ENCODE data around the gene PPP1CA.

PPP1CA gene

GRCh38 chr11:67355023-67355793 lies 46.5 kb downstream of the PPP1CA start:
- H3K9ac ChIP-seq (ENCODE audit: low read length), result no peak overlapping the region
- H3K9me3 ChIP-seq (ENCODE audit: low read length), result no peaks in the 10 kb centered on the region
- peak overlapping the region; percentile 16 for H3K27ac ChIP-seq (ENCODE audit: low read depth, low read length)
- no peaks in the 10 kb centered on the region for H3K36me3 ChIP-seq (ENCODE audit: insufficient read depth, low read length)
- H3K4me3 ChIP-seq (ENCODE audit: low read depth in 1 of 2, low read length in 2 of 2), result no peak overlapping the region
- no peaks in the 10 kb centered on the region for H3K27me3 ChIP-seq (ENCODE audit: control insufficient read depth in 1 of 2, insufficient read depth in 2 of 2, low read length in 2 of 2)
- peaks cover 58% of the 10 kb centered on the region for H3K4me1 ChIP-seq (ENCODE audit: insufficient read depth, low read length)

- H3K9ac ChIP-seq (ENCODE audit: low read length), result peak overlapping the region; percentile 69
- no peaks in the 10 kb centered on the region for H3K9me3 ChIP-seq (ENCODE audit: low read length)
- no peaks in the 10 kb centered on the region for H3K27me3 ChIP-seq (ENCODE audit: control insufficient read depth in 1 of 2, insufficient read depth in 2 of 2, low read length in 2 of 2)
- H3K4me3 ChIP-seq (ENCODE audit: low read depth in 1 of 2, low read length in 2 of 2), result peak overlapping the region; percentile 18 to 89
- peaks cover 58% of the 10 kb centered on the region for H3K4me1 ChIP-seq (ENCODE audit: insufficient read depth, low read length)
- H3K27ac ChIP-seq (ENCODE audit: low read depth, low read length), result peak overlapping the region; percentile 98
- H3K36me3 ChIP-seq (ENCODE audit: insufficient read depth, low read length), result no peaks in the 10 kb centered on the region
Observed at GRCh38 chr11:67354075-67355022, 47.3 kb downstream of the PPP1CA start.

GRCh38 chr11:67353317-67354074 lies 48.2 kb downstream of the PPP1CA start, which contains the start of gene POLD4:
Gene POLD4 (minus strand): TSS chr11:67353546. CDS start chr11:67353399, 147 bp downstream.
- H3K27me3 ChIP-seq (ENCODE audit: control insufficient read depth in 1 of 2, insufficient read depth in 2 of 2, low read length in 2 of 2), result no peaks in the 10 kb centered on the region
- H3K27ac ChIP-seq (ENCODE audit: low read depth, low read length), result peak within 1 kb of the TSS; percentile 98
- peak within 1 kb of the TSS; percentile 89 to 93 for H3K4me3 ChIP-seq (ENCODE audit: low read depth in 1 of 2, low read length in 2 of 2)
- peaks cover 58% of the 10 kb centered on the region for H3K4me1 ChIP-seq (ENCODE audit: insufficient read depth, low read length)
- peak within 1 kb of the TSS; percentile 83 for H3K9ac ChIP-seq (ENCODE audit: low read length)
- no peaks in the 10 kb centered on the region for H3K36me3 ChIP-seq (ENCODE audit: insufficient read depth, low read length)
- no peaks in the 10 kb centered on the region for H3K9me3 ChIP-seq (ENCODE audit: low read length)

GRCh38 chr11:67352546-67353316 lies 48.9 kb downstream of the PPP1CA start:
- H3K9me3 ChIP-seq (ENCODE audit: low read length), result no peaks in the 10 kb centered on the region
- H3K27ac ChIP-seq (ENCODE audit: low read depth, low read length), result peak overlapping the region; percentile 98
- no peaks in the 10 kb centered on the region for H3K36me3 ChIP-seq (ENCODE audit: insufficient read depth, low read length)
- H3K4me1 ChIP-seq (ENCODE audit: insufficient read depth, low read length), result peaks cover 52% of the 10 kb centered on the region
- H3K4me3 ChIP-seq (ENCODE audit: low read depth in 1 of 2, low read length in 2 of 2), result peak overlapping the region; percentile 89 to 93
- no peaks in the 10 kb centered on the region for H3K27me3 ChIP-seq (ENCODE audit: control insufficient read depth in 1 of 2, insufficient read depth in 2 of 2, low read length in 2 of 2)
- H3K9ac ChIP-seq (ENCODE audit: low read length), result peak overlapping the region; percentile 83

DNA sequence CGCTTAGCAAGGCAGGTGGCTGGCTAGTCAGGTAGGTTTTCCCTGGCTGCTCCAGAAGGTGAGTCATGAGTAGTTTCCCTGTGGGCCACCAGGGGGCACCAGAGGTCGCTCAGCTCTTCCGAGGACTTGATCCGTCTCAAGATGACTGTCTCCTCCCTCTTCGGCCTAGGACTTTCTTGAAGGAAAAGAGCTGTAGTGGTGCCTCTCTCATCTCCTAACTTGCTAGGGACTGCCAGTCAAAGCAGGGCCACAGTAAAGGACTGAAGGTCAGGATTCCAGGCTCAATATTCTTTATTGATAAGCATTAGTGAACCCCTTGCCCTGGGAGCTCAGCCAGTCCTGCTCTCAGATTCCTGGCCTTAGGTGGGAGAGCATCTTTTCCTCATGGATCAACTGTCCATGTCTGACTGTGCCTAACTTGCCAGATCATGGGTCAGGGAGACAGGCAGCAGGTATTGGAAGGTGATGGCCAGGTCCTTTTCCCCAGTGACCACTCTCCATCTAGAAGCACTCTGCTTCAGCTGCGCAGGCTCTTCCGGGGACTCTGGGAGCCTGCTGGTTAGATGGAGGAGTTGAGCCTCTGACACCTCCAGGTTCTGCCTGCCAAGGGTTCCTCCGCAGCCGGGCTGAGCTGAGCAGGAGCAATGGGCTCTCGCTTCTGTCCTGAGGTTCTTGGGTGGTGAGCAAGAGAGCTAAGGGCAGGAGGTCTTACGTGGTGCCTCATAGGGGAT lies 50.2 kb downstream of the PPP1CA start:
- H3K9ac ChIP-seq (ENCODE audit: low read length), result no peak overlapping the region
- H3K4me1 ChIP-seq (ENCODE audit: insufficient read depth, low read length), result peaks cover 40% of the 10 kb centered on the region
- no peak overlapping the region for H3K4me3 ChIP-seq (ENCODE audit: low read depth in 1 of 2, low read length in 2 of 2)
- no peaks in the 10 kb centered on the region for H3K9me3 ChIP-seq (ENCODE audit: low read length)
- no peaks in the 10 kb centered on the region for H3K27me3 ChIP-seq (ENCODE audit: control insufficient read depth in 1 of 2, insufficient read depth in 2 of 2, low read length in 2 of 2)
- peak overlapping the region; percentile 59 for H3K27ac ChIP-seq (ENCODE audit: low read depth, low read length)
- no peaks in the 10 kb centered on the region for H3K36me3 ChIP-seq (ENCODE audit: insufficient read depth, low read length)

- Histone ChIP-seq H3K9me3 (ENCODE audit: low read length) (no peaks in the 10 kb centered on the region), H3K36me3 (ENCODE audit: insufficient read depth, low read length) (no peaks in the 10 kb centered on the region), H3K27ac (ENCODE audit: low read depth, low read length) (no peak overlapping the region), H3K4me3 (ENCODE audit: low read depth in 1 of 2, low read length in 2 of 2) (no peak overlapping the region), H3K4me1 (ENCODE audit: insufficient read depth, low read length) (peaks cover 28% of the 10 kb centered on the region), H3K9ac (ENCODE audit: low read length) (no peak overlapping the region), H3K27me3 (ENCODE audit: control insufficient read depth in 1 of 2, insufficient read depth in 2 of 2, low read length in 2 of 2) (no peaks in the 10 kb centered on the region)
Observed at GRCh38 chr11:67349928-67350465, 51.7 kb downstream of the PPP1CA start.

DNA sequence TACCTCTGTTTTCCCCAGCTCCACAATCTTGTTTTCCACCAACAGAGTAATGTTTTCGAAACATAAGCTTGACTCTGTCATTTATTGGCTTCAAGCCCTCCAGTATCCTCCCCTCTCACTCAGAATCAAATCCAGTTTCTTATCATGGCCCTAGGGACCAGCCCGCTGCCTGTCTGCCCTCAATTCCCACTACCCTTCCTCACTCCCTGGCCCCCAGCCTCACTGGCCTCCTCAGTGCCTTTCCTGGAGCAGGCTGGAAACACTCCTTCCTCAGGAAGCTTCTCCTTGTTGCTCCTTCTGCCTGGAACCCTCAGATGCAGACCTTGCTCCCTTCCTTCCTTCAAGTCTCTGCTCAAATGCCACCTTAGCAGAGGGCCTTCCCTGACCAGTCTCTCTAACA lies 52.2 kb downstream of the PPP1CA start:
- H3K4me3 ChIP-seq (ENCODE audit: low read depth in 1 of 2, low read length in 2 of 2), result no peak overlapping the region
- no peaks in the 10 kb centered on the region for H3K27me3 ChIP-seq (ENCODE audit: control insufficient read depth in 1 of 2, insufficient read depth in 2 of 2, low read length in 2 of 2)
- no peaks in the 10 kb centered on the region for H3K9me3 ChIP-seq (ENCODE audit: low read length)
- no peaks in the 10 kb centered on the region for H3K36me3 ChIP-seq (ENCODE audit: insufficient read depth, low read length)
- peaks cover 23% of the 10 kb centered on the region for H3K4me1 ChIP-seq (ENCODE audit: insufficient read depth, low read length)
- no peak overlapping the region for H3K9ac ChIP-seq (ENCODE audit: low read length)
- no peak overlapping the region for H3K27ac ChIP-seq (ENCODE audit: low read depth, low read length)

GRCh38 chr11:67349036-67349435 lies 52.6 kb downstream of the PPP1CA start:
- Histone ChIP-seq H3K4me1 (ENCODE audit: insufficient read depth, low read length) (peaks cover 18% of the 10 kb centered on the region), H3K9ac (ENCODE audit: low read length) (no peak overlapping the region), H3K27me3 (ENCODE audit: control insufficient read depth in 1 of 2, insufficient read depth in 2 of 2, low read length in 2 of 2) (no peaks in the 10 kb centered on the region), H3K36me3 (ENCODE audit: insufficient read depth, low read length) (no peaks in the 10 kb centered on the region), H3K27ac (ENCODE audit: low read depth, low read length) (no peak overlapping the region), H3K9me3 (ENCODE audit: low read length) (no peaks in the 10 kb centered on the region), H3K4me3 (ENCODE audit: low read depth in 1 of 2, low read length in 2 of 2) (no peak overlapping the region)

All from muscle layer of colon (tissue), 2 donors.